LNCaP clone FGC (cell line): Measurements from ENCODE around the gene HJURP.

Experiments
- DNase-seq: peaks from one replicate; pipeline ENCODE4 v3.0.0-alpha.2; 2011; ENCODE audit warnings: low read depth
- H3K4me3 ChIP-seq: 2 replicates; pipeline ENCODE4 v1.5.1; 2011; ENCODE audit warnings: mild to moderate bottlenecking, low read depth, low read length, control low read depth
- TF ChIP-seq, protein P1 (sequence below): IDR thresholded peaks from 2 replicates; pipeline ENCODE4 v1.5.1; 2012; ENCODE audit warnings: mild to moderate bottlenecking; ENCODE audit not compliant: control insufficient read depth, insufficient read depth; ENCODE audit errors: extremely low read depth

The HJURP gene

DNA sequence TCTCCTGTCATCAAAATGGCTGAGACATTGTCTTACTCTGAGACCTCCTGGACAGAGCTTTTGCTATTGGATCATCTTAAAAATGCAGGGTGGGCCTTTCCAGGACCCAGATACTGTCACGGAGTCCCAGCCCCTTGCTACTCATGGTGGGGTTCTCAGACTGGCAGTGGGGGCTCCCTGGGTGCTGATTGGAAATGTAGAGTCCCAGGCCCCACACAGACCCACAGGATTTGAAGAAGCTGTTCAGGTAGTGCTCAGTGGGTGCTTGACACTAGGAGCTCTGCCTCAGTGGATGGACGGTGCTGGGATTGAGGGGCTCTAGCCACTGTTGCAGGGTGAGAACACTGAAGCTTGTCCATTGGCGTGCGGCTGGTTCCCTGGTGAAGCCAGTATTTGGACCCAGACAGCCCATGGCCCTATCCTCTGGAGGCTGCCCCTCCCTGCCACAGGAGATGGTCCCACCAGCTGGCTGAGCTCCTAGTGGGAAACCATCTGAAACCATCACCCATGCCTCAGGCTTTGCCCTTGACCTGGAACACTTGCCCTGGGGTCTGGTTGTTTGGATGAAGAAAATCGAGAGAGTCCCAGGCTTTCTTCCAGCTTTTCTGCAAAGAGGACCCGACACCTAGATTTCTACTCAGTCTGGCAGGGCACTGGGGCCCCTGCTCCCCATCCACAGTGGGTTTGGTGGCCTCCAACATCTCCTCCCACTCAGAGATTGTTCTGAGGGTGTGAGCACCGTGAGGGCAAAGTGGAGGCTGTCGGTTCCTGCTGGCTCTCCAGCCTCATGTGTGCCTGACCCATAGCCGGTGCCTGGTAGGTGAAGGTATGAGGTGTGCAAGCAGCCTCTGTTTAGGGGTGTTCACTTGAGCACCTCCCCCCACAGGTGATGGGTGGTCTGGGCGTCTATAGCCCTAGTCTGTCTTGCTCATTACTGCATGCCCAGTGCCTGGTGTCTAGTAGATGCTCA, 46.1 kb downstream of the HJURP start:
- TF ChIP-seq, protein P1, sequence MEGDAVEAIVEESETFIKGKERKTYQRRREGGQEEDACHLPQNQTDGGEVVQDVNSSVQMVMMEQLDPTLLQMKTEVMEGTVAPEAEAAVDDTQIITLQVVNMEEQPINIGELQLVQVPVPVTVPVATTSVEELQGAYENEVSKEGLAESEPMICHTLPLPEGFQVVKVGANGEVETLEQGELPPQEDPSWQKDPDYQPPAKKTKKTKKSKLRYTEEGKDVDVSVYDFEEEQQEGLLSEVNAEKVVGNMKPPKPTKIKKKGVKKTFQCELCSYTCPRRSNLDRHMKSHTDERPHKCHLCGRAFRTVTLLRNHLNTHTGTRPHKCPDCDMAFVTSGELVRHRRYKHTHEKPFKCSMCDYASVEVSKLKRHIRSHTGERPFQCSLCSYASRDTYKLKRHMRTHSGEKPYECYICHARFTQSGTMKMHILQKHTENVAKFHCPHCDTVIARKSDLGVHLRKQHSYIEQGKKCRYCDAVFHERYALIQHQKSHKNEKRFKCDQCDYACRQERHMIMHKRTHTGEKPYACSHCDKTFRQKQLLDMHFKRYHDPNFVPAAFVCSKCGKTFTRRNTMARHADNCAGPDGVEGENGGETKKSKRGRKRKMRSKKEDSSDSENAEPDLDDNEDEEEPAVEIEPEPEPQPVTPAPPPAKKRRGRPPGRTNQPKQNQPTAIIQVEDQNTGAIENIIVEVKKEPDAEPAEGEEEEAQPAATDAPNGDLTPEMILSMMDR, result no peak
- DNase-seq, result no peak
- H3K4me3 ChIP-seq, result no peak overlapping the region

DNA sequence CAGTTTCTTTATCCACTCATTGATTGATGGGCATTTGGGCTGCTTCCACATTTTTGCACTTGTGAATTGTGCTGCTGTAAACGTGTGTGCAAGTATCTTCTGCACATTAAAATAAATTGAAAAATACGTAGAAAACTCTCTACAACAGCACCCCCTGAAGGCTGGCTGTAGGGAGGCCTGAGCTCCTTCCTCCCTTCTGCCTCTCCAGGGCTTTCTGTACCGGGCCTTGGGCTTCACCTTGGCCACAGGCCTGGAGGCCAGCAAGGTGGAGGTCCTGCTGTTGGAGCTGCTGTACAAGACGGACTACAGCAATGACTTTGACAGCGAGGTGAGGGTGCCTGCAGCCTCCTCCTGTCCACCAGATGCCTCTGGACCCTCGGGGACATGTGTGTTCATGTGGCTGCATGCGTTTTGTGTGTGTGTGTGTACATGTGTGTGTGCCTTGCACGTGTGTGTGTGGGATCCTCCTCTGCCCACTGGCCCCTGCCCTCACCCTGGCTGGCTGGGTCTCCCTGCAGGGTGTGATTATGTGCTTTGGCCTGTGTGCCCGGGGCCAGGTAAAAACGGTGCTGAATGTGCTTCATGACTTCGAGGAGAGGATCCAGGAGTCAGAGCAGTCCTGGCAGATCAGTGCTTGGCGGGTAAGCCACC, 47.0 kb downstream of the HJURP start:
- DNase-seq, result no peak
- no peak overlapping the region for H3K4me3 ChIP-seq
- TF ChIP-seq, protein P1, result no peak

DNA sequence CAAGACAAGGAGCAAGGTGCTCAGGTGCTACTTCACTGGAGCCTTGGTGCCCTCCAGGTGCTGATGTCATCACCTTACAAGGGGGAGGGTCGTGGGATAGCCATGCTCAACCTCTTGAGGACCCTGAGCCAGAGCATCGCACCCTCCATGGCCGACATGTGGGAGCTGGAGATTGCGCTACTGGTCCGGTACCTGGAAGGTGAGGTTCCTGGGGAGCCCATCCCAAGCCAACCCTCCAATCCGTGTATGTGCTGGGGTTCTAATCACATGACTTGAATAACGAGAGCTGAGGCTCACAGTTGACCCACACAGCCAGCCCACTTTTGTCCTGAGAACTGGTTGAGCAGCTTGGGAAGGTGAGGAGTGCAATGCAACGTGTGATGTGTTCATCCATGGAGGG, 50.3 kb downstream of the HJURP start:
- no peak overlapping the region for H3K4me3 ChIP-seq
- TF ChIP-seq, protein P1, result no peak

DNA sequence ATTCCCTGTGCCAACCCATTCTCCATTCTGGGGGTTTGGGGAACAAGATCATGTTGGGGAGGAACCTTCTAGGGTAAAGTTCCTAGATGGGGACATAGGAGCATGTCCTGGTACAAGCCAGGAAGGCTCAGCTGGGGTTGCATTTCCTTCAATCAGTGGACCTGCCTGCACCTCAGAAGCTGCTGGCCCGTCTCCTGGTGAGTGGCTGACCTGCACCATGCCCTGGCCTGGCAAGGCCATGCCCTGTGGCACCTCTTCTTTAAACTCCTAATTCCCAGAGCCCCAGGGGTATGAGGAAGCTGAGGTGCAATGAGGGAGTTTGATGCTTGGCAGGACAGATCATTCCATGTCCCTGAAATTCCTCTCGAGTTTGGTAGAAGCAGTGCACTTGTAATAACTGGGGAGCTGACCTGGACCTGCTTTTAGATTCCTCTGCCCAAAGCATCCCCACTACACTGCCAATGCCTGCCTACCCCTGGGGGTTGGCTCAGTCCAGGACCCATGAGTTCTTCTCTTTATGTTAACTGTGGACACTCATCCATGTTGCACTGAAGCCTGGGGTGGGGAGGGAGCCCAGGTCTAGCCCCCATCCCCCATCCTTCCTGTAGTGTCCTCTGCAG, 50.9 kb downstream of the HJURP start:
- no peak overlapping the region for H3K4me3 ChIP-seq
- TF ChIP-seq, protein P1, result no peak
- DNase-seq, result no peak

More for the DNA sequence above, 50.3 kb downstream of the HJURP start:
- no peak for DNase-seq

DNA sequence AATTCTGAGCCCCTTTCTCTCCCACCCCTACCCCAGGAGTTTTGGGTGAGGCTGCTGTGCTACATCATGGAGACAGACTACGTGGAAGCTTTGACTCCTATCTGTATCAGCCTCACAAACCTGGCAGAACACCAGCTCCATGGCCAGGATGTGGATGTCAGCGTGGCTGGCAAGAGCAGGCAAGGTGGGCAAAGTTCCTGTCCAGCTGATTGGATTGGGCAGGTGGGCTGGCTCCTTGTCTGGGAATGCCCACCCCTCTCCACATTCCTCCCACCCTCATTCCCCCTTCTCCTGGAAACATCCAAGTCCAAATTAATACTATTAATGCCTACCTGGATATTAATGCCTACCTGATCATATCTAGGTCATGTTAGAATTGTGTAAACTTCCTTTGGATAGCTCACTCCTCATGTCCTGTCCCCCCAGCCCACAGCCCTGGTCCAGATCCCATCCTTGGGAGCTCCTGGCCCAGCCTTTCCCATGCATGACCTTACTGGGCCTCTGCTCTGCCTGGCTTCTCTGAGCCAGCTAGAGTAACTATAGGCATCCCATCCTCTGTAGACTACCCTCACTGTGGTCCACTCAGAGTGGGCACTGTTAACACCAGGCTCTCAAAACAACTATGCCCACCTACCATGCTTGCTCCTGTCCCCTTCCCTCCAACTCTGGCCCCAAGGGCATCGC, 52.1 kb downstream of the HJURP start:
- TF ChIP-seq, protein P1, result no peak
- no peak for DNase-seq
- H3K4me3 ChIP-seq, result no peak overlapping the region

DNA sequence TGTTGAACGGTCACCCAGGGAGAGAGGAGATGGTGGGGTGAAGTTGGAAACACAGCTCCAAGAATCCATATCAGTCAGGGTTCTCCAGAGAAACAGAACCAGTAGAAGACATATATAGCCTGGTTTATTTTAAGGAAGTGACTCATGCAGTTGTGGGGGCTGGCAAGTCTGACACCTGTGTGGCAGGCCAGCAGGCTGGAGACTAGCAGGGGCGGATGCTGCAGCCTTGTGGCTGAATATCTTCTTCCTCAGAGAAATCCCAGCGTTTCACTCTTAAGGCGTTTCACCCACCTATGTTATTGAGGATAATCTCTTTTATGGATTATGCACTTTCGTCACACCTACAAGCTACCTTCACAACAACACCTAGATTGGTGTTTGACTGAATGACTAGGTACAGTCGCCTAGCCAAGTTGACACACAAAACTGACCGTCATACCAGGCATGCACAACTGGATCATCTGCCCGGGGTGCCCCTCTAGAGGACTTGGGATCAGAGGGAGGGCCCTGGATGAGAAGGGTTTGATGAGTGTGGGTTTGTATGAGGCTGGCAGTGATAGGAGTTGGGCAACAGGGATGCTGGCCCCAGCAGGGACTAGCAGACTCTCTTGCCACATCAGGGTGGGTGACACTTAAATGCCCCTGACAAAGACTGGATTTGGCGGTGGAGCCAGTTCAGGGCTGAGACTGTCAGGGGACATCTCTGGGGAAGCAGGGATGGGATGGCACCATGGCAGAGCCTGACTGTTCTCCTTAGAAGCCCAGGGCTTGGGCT, 52.8 kb downstream of the HJURP start:
- TF ChIP-seq, protein P1, result no peak
- H3K4me3 ChIP-seq, result no peak overlapping the region
- DNase-seq, result no peak
